Germinal center (tissue), 1 donor: Measurements from ENCODE around the gene CYP2W1.
"Not testable (repeated sequence)": the region's sequence is repeated elsewhere in the genome, so short reads cannot be mapped to it uniquely, and the experiment has no call there.

ENCODE experiments used
- DNase-seq: peaks from one replicate; pipeline ENCODE4 v3.0.0; 2012; ENCODE audit warnings: mixed read lengths, low spot score

Gene CYP2W1

DNA sequence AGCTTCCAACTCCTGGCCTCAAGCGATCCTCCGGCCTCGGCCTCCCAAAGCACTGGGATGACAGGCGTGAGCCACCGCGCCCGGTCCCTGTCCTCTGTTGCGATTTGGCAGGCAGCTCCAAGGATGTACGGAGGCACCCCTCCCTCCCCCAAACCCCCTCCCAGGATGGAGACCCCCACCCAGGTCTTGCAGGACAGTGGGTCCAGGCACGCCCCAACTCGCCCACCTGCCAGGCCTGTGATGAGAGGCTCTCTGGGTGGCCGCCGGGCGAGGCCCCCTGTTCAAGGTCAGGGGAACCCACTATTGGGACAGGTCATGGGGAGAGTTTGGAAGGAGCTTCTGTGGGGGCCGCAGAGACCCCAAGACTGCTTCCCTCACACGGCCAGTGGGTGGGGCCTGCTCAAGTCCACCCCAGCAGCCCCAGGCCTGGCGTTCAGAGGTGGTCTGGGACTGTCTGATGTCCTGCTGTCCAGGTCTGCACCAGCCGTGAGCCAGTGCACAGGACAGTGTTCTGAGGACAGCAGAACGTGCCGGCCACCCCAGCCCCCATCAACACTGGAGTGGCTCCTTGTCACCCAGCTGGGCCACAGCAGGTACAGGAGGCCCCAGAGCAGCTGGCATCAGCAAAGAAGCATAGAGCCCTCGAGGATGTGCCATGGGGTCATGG is 31.0 kb upstream of the CYP2W1 start:
- DNase-seq, result no peak

GRCh38 chr7:952548-953441 is 30.2 kb upstream of the CYP2W1 start:
- no peak for DNase-seq

GRCh38 chr7:953547-954327 is 29.2 kb upstream of the CYP2W1 start:
- DNase-seq, result no peak

DNA sequence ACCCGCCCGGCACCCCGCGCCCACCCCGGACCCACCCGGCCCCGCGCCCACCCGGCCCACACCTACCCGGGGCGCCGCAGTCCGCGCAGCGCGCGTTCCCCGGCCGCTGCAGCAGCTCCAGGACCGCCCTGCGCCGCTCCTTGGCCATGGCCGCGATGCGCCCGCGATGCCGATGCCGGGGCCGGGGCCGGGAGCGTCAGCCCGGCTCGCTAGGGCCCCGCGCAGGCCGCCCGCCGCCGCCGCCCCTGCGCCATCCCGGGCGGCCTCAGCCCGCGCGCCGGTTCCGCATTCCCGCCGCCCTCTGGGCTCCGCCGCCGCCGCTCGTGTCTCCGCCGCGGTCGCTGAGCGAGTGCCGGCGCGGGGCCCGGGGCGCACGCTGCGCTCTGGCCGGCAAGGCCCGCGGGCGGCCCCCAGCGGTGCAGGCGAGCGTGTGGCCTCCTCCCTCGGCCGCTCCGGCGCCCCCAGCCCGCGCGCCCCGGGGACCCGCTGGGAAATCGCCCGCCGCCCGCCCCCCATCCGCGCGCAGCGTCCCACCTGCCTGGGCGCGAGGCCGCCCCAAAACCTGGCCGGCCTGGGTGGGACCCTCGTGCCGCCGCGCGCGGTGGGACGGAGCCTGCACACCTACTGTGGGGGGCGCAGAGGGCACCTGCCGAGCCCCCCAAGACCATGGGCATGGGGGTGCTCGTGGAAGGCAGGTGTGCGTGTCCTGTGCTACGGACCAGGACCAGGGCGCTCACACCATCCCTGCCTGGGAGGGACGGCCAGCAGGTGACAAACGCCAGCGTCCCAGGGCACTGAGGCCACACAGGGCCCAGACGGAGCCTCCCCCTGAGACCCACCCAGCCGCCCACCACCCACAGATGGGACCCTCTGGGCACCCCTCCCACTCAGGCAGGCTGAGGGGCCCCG is 28.4 kb upstream of the CYP2W1 start, which contains the start of gene ADAP1:
TSS of gene ADAP1 (minus strand) at position 351 of the 909 bp plus-strand sequence. CDS start at position 148, 203 bp downstream.
- DNase-seq, result peak; percentile 43

GRCh38 chr7:956031-956430 is 26.9 kb upstream of the CYP2W1 start:
- no peak for DNase-seq

GRCh38 chr7:957418-958220 is 25.4 kb upstream of the CYP2W1 start:
- DNase-seq, result no peak

GRCh38 chr7:958221-959200 is 24.5 kb upstream of the CYP2W1 start:
- no peak for DNase-seq

- no peak for DNase-seq
Measured at GRCh38 chr7:959271-959670, 23.7 kb upstream of the CYP2W1 start.

GRCh38 chr7:959740-960139 is 23.2 kb upstream of the CYP2W1 start:
- not testable (repeated sequence) for DNase-seq

- DNase-seq, result no peak
Measured at GRCh38 chr7:960269-960871, 22.6 kb upstream of the CYP2W1 start.

- not testable (repeated sequence) for DNase-seq
Measured at GRCh38 chr7:960972-961371, 22.0 kb upstream of the CYP2W1 start.

DNA sequence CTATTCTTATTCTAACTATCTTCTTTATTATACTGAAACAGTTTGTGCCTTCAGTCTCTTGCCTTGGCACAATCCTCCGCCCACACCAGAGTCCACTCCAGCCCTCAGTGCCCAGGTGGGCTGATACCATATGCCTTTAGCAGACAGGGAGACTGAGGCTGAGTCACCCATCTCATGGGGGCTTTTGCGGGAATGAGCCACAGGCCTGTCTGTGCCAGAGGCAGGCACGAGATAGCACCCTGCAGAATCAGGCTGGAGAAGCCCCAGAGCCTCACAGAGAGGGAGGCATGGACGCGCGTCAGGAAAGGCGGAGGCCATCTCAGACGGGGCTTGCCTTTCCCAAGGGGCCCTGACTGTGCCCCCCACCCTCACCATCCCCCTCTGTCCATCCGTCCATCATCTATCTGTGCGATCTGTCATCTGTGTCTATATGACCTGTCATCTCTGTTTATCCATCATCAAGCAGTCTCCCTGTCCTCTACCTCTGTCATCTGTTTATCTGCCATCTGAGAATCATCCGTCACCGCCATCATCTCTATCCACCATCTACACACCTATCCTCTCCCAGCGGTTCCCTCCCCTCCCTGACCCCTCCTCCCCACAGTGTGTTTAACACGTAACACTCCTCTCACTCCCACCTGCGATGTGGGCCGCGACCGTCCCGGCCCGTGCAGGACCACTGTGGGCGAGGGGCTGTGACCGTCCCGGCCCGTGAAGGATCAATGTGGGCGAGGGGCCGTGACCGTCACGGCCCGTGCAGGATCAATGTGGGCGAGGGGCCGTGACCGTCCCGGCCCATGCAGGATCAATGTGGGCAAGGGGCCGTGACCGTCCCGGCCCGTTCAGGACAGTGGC is 21.2 kb upstream of the CYP2W1 start:
- DNase-seq, result no peak

DNA sequence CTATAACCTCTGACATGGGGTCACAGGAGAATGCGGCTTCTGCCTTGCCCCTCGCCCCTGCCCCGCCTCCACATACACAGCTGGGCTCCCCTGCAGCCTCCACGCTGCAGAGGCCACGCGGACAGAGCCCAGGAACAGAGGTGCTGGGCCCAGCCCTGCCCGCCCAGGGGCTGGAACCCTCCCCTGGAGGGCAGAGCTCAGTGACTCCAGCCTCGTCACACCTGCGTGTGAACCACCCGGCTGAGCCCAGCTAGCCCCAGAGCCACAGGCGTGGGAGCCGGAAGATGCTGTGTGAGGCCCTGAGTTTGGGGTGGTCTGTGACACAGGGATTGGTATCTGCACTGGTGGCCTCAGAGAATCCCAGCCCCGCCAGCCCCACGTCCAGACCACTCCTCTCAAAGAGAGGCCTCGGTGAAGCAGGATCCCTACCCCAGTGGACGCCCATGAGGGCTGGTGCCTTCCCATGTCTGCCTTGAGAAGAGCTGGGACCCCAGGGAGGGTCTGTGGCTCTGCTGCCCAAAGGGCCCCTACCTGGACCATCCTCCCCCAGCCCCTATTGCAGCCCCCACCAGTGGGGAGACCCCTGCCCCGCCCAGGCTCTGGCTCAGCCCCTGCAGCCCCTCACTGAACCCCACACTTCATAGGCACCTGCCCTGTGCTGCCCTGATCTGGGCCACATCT is 20.4 kb upstream of the CYP2W1 start:
- no peak for DNase-seq

DNA sequence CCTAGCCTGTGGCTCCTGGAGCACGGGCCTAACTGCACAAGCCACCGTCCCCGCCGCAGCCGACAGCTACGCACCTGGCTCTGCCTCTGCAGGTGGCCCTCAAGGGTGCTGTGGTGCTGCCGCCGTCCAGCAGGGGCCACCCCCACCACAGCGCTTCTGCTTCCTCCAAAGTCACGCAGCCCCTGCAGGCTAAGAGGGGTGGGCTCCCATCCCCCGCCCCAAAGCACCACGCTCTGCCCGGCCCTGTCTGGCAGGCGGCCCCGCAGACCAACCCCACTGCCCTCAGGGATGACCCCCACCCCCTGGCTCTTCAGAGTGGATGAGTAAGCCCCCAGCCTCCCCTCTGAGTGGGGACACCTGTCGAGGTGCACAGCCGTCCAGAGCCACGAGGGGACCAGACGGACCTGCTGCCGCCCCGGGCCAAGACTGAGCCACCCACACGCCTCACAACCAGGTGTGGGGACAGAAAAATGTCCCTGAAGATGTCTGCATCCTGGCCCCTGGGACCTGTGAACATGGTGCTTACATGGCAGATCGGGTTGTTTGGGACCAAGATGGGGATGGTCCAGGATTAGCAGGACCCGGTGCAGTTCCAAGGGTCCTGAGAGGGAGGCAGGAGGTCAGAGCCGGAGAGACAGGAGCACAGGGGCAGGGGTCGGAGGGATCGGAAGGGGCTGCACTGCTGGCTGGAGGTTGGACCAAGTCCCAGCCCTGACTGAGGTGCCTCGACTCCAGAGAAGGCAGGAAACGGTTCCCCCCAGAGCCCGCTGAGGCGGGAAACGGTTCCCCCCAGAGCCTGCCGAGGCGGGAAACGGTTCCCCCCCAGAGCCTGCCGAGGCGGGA is 19.5 kb upstream of the CYP2W1 start:
- peak; percentile 49 for DNase-seq

DNA sequence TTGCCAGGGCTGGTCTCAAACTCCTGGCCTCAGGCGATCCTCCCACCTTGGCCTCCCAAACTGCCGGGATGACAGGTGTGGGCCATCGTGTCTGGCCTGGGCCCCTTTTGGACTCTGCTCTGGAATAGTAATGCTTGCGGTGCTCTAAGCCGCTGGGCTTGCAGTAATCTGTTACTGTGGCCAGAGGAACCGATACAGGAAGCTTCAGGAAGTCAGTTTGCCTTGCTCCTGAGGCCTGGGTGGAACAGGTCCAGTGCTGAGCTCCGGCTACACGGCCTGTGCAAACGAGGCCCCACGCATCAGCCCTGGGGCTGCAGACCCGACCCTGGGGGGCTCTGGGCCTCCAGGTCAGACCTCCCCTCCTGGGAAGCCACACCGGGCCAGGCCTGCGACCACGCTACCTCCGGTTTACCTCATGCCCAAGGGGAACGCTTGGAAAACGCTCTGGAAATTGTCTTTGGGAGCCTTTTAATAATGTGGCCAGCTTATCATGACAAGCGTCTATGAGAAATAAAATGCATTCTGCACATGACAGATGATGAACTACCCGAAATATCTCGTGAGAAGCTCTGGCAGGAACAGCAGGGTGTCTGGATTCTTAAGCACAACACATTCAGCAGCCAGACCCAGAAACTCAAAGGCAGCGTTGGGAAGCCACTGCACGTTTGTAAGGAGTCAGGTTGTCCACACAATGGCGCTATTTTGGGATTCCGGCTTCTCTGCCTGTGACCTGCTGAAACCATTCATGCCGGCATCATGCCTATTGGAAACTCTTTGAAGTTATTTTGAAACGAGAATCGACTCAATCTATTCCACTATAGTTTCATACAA is 18.4 kb upstream of the CYP2W1 start:
- no peak for DNase-seq
